HPDE6-E6E7 (cell line): ENCODE data around the gene GP9.
"Not testable (repeated sequence)": the region's sequence is repeated elsewhere in the genome, so short reads cannot be mapped to it uniquely, and the experiment has no call there.

Experiments
- DNase-seq: peaks from one replicate; pipeline ENCODE4 v3.0.0; 2011; ENCODE audit warnings: missing footprints; ENCODE audit errors: extremely low spot score

GP9 gene

DNA sequence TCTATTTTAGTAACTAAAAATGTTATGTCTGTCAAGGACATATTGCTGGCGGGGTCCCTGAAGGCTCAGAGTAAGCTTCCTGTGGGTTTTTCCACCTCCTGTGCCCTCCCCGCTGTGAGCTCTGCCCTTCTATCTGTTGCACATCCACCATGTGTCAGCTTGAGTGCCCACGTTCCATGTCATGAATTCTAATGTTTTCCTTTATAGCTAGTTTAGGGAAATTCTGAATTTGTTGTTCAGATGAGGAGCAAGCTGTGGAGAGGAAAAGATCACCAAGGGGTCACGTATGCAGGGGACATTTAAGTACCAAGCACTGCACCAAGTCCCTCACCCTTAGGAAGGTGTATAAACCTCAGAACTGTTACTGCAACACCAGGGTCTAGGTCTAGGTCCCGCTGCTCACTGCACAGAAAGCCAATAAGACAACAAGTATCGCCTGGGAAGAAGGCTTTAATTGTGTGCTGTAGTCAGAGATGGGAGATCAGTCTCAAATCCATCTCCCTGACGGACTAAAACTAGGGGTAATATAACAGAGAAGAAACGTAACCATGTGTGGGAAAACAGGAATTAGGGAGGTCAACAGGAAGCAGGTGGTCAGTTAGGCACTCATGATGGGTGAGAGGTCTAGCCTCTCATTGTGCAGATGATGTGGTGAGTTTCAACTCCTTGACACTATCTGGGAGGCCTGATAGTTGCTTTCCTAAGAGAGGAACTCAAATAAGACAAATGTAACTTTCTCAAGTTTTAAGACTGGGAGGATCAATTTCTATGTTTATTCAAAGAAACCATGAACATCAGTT lies 9.7 kb downstream of the GP9 start:
- DNase-seq: no peak

DNA sequence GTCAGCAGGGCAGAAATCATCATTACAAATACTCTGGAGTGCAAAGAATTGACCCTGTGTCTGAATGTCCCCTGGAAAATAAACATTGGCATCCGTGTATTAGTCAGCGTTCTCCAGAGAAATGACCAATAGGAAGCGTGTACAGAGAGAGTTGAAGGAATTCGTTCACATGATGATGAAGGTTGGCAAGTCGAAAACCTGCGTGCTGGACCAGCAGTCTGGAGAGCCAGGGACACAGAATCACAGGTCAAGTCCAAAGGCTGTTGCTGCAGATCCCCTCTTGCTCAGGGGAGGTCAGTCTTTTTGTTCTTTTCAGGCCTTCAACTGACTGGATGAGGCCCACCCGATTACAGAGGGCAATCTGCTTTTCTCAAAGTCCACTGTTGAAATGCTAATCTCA lies 16.6 kb downstream of the GP9 start:
- no peak for DNase-seq

DNA sequence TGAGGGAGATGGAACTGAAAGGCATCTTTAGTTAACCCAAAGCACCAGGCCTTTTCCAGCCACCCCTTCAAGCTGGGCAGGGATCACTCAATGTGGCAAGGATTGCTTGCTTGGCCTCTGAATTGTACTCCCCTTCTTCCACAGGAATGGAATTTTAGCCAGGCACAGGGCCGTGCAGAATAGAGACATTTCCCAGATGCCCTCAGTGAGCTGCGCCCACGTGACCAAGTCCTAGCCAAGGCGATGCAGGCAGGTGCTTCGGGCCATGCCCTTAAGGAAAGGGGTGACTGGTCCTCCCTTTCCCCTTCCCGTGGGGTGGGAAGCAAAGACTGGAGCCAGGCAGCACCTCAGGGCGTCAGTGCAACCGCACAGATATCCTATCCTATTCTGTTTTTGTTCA lies 17.9 kb downstream of the GP9 start:
- no peak for DNase-seq

- DNase-seq: no peak
These were observed 20.9 kb downstream of the GP9 start for GRCh38 chr3:129081503-129081902.

- no peak for DNase-seq
These were observed 21.4 kb downstream of the GP9 start for GRCh38 chr3:129082026-129082425.

DNA sequence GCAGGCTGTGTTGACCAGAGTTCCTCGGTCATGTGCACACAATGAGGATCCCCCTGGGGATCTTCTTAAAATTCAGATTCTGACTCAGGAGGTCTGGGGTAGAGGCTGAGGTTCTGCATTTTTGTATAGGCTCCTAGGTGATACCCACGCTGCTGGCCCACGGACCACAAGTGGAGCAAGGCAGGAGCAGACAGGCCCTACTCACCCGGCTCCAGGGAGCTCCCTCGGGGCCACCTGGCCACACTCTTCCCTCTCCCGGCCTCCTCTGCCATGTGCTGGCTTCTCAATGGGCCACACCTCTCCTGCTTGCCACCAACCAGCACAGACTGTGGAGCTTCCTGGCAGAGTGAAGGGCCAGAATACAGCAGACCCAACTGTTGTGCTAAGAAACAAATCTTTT lies 23.9 kb downstream of the GP9 start:
- no peak for DNase-seq

DNA sequence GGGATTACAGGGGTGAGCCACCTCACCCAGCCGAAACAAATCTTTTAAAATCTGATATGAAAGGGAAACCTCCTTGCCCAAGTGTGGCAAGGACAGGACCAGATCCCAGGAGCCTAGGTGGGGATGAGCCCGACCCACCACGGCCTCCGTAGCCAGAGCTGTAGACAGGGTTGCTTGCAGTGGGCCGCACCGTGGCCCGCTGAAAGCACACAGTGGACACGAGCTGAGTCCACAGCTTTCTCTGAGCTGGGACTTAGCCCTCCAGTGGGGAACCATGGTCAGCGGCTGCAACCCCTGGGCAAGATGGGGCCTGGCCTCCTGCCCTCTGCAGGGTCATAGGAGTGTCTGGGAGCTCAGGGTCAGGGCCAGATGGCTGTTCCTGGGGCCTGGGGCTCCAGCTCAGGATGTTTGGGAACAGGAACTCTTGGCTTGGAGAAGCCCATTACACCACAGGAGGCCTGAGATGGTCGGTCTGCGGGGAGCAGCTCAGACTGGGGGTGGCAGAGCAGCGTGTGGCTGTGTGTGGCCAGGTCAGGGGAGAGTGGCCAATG lies 24.7 kb downstream of the GP9 start:
- DNase-seq: no peak

GRCh38 chr3:129085818-129086217 lies 25.2 kb downstream of the GP9 start:
- no peak for DNase-seq

- DNase-seq: no peak
These were observed 26.6 kb downstream of the GP9 start for GRCh38 chr3:129087138-129087702.

DNA sequence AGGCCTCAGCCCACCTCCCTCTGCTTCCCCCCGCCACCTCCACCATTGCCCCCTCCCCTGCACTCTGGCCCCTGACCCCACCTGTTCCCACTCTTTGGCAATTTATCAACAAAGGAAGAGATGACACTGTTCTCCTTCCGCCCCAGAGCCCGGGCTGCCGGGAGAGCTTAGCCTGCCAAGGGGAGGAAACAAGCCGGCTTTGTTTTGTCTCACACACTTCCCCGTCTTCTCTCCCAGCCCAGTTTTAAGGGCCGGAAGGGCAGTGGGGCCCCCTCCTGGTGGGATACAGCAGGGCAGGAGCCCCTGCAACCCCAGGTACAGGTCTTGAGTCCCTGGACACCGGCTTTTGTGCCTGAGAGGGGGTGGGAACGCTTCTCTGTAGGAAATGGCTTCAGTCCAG lies 27.3 kb downstream of the GP9 start:
- DNase-seq: not testable (repeated sequence)

GRCh38 chr3:129088312-129088711 lies 27.7 kb downstream of the GP9 start:
- not testable (repeated sequence) for DNase-seq

- DNase-seq: no peak
These were observed 34.7 kb downstream of the GP9 start for GRCh38 chr3:129095285-129095684.

GRCh38 chr3:129100274-129100673 lies 39.7 kb downstream of the GP9 start:
- no peak for DNase-seq

- DNase-seq: no peak
These were observed 41.0 kb downstream of the GP9 start for GRCh38 chr3:129101370-129102138.

DNA sequence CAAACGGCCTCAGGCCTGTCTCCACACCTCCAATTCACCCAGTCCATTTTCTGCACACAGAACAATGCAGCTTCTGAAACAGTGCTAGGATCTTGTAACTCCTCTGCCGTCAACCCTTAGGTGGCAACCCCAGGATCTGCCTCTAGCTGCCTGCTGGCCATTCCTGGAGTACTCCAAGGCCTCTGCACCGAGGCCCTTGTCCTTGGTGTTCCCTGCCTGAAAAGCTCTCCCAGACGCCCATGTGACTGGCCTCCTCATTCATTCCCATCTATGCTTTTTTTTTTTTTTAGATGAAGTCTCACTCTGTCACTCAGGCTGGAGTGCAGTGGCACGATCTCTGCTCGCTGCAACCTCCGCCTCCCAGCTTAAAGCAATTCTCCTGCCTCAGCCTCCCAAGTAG lies 42.7 kb downstream of the GP9 start:
- DNase-seq: no peak

DNA sequence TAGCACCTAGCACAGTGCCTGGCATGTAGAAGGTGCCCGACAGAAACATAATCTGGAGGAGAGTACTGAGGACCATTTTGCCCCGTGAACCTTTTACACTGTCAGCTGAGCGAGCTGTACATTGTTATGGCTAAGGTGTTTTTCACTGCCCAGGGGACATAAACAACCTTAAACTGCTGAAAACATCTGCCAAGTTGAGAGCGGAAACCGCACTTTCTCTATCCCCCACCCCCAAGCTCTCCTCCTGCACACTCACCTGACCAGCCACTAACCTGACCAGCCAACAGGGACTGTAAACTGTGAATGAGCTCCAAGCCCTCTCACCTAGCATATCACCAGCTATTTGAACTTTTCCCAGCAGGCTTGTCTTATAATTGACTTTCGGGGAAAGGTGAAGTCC lies 43.5 kb downstream of the GP9 start:
- no peak for DNase-seq

GRCh38 chr3:129104498-129105079 lies 44.0 kb downstream of the GP9 start:
- DNase-seq: no peak

- no peak for DNase-seq
These were observed 45.3 kb downstream of the GP9 start for GRCh38 chr3:129105862-129106261.

- no peak for DNase-seq
These were observed 45.7 kb downstream of the GP9 start for GRCh38 chr3:129106320-129106719.

DNA sequence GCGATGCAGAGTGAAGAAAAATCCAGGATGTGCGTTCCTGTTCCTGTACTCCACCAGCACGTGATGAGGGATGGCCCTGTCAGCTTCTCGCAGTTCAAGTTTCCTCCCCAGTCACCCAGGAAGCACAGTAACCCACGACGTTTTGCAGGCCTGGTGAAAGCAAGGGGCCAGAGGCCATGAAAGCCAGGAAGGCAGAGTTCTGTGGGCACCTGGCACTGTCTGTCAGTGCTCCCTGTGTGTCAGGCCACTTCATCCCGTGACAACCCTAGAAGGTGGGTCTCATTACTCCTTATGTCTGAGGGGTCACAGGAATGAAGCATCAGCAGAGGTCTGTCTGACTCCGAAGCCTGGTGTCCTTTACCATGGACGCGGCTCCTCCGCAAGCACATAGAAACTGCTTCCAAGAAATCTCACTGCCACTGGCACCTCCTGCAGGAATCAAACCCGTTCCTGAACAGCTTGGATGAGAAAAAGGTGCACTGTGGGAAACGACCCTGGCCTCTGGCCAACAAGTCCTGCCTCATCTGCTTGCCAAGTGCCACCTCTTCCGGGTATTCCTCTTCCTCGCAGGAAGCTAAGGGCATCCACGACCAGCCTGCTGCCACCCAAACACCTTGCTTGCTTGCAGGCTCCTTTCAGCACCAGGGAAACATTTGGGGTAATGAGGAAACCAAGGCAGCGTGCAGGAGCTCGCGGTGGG lies 46.4 kb downstream of the GP9 start:
- DNase-seq: no peak

- no peak for DNase-seq
These were observed 47.2 kb downstream of the GP9 start for GRCh38 chr3:129107793-129108192.
